Endodermal cell (in vitro differentiated cells): ENCODE results near the gene ACTN4. TPM values are rescaled to one million over a fixed set of nuclear protein-coding genes. Genes with fewer than 3 reads are reported as not detected.

ENCODE experiments used
- DNase-seq: peaks from one replicate; pipeline ENCODE4 v3.0.0-alpha.2; 2017
- H3K27ac ChIP-seq: 2 replicates; pipeline ENCODE4 v1.5.1; 2013; ENCODE audit warnings: mild to moderate bottlenecking, low read depth, low read length, moderate library complexity
- H3K27me3 ChIP-seq: 2 replicates; pipeline ENCODE4 v1.6.1; 2013; ENCODE audit warnings: mild to moderate bottlenecking, low read length, moderate library complexity; ENCODE audit not compliant: insufficient read depth, control insufficient read depth, poor library complexity, severe bottlenecking
- H3K36me3 ChIP-seq: 2 replicates; pipeline ENCODE4 v1.7.0; 2013; ENCODE audit warnings: mild to moderate bottlenecking, low read length, moderate library complexity; ENCODE audit not compliant: control insufficient read depth, insufficient read depth
- H3K4me1 ChIP-seq: one replicate; pipeline ENCODE4 v1.7.0; 2013; ENCODE audit warnings: low read length; ENCODE audit not compliant: control insufficient read depth, insufficient read depth
- H3K4me3 ChIP-seq: 2 replicates; pipeline ENCODE4 v1.5.1; 2013; ENCODE audit warnings: mild to moderate bottlenecking, low read length, moderate library complexity
- H3K9ac ChIP-seq: 2 replicates; pipeline ENCODE4 v1.6.1; 2013; ENCODE audit warnings: mild to moderate bottlenecking, low read length, moderate library complexity; ENCODE audit not compliant: poor library complexity, severe bottlenecking; ENCODE audit errors: extremely low read depth
- H3K9me3 ChIP-seq: 2 replicates; pipeline ENCODE4 v1.6.1; 2013; ENCODE audit warnings: mild to moderate bottlenecking, low read length, moderate library complexity; ENCODE audit not compliant: control insufficient read depth
- H3K27ac Mint-ChIP-seq: 2 replicates; pipeline ENCODE4 v1.8.0; 2020; ENCODE audit warnings: mixed read lengths
- H3K27me3 Mint-ChIP-seq: 2 replicates; pipeline ENCODE4 v1.8.0; 2021; ENCODE audit warnings: mild to moderate bottlenecking, mixed read lengths; ENCODE audit not compliant: insufficient read depth
- H3K36me3 Mint-ChIP-seq: 2 replicates; pipeline ENCODE4 v1.8.0; 2020; ENCODE audit warnings: low read depth, mixed read lengths
- H3K4me1 Mint-ChIP-seq: 2 replicates; pipeline ENCODE4 v1.8.0; 2020; ENCODE audit warnings: mixed read lengths
- H3K4me3 Mint-ChIP-seq: 2 replicates; pipeline ENCODE4 v1.8.0; 2020; ENCODE audit warnings: mild to moderate bottlenecking, moderate library complexity, mixed read lengths
- H3K9me3 Mint-ChIP-seq: 2 replicates; pipeline ENCODE4 v1.8.0; 2020; ENCODE audit warnings: mild to moderate bottlenecking, mixed read lengths
- WGBS, 2 experiments: methylation state at CpG; one replicate each; pipeline versions ENCODE4 v1.1.5 to v1.1.7; 2013; ENCODE audit warnings: missing lambda C conversion rate in 2 of 2, mixed read lengths in 1 of 2; ENCODE audit not compliant: insufficient coverage in 1 of 2, insufficient read length in 1 of 2; 5-methylcytosine and 5-hydroxymethylcytosine counted together
- total RNA-seq, 2 donors: library from RNA; stranded (reverse); fragmentation: NEBNext Ultra II Directional in 1 of 2; extraction: Animal tissue kit (Norgen Biotek cat#: 25700) in 1 of 2; gene quantifications; 2 replicates in 1 of 2; 3 replicates in 1 of 2; pipeline ENCODE4 v1.2.1, GENCODE V29; 2021
- TF ChIP-seq, protein P1 (sequence below): fragments of 200-600 bp; sonication (generic); conservative IDR thresholded peaks from 2 replicates; pipeline ENCODE4 v1.5.0; 2021; ENCODE audit warnings: antibody characterized with exemption, mild to moderate bottlenecking

ACTN4 gene
- total RNA-seq, 2 donors from 2014 or later, result 378 to 437 TPM

DNA sequence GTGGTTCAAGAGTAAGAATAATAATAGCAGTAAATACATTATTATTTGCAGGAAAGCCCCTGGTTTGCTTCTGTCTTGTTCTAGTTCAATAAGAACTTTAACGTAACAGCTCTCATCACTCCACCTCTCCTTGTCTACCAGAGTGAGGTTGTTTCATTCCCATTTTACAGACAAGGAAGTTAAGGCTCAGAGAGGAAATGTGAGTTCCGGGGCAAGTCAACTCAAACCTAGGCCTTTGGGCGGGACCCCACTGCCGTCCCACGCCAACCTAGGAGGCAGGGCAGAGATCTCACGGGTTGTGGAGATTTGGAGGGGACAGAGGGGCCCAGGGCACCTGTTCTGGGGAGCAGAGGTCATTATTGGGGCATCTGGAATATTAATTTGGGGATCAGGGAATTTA, 31.2 kb upstream of the ACTN4 start:
- H3K27me3 ChIP-seq, result no peaks in the 10 kb centered on the region
- H3K4me1 Mint-ChIP-seq, result peaks cover 16% of the 10 kb centered on the region
- no peak overlapping the region for H3K27ac ChIP-seq
- TF ChIP-seq, protein P1, sequence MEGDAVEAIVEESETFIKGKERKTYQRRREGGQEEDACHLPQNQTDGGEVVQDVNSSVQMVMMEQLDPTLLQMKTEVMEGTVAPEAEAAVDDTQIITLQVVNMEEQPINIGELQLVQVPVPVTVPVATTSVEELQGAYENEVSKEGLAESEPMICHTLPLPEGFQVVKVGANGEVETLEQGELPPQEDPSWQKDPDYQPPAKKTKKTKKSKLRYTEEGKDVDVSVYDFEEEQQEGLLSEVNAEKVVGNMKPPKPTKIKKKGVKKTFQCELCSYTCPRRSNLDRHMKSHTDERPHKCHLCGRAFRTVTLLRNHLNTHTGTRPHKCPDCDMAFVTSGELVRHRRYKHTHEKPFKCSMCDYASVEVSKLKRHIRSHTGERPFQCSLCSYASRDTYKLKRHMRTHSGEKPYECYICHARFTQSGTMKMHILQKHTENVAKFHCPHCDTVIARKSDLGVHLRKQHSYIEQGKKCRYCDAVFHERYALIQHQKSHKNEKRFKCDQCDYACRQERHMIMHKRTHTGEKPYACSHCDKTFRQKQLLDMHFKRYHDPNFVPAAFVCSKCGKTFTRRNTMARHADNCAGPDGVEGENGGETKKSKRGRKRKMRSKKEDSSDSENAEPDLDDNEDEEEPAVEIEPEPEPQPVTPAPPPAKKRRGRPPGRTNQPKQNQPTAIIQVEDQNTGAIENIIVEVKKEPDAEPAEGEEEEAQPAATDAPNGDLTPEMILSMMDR, result no peak
- H3K4me1 ChIP-seq, result peaks cover 3% of the 10 kb centered on the region
- peaks cover 11% of the 10 kb centered on the region for H3K36me3 ChIP-seq
- no peak overlapping the region for H3K4me3 ChIP-seq
- peaks cover 5% of the 10 kb centered on the region for H3K36me3 Mint-ChIP-seq
- 90 to 99% methylated on average over 6 of the region's 6 CpGs for WGBS, 2 experiments
- DNase-seq, result no peak
- H3K27me3 Mint-ChIP-seq, result no peaks in the 10 kb centered on the region
- H3K4me3 Mint-ChIP-seq, result no peak overlapping the region
- no peak overlapping the region for H3K9ac ChIP-seq
- H3K27ac Mint-ChIP-seq, result no peak overlapping the region
- no peaks in the 10 kb centered on the region for H3K9me3 ChIP-seq
- H3K9me3 Mint-ChIP-seq, result no peaks in the 10 kb centered on the region

DNA sequence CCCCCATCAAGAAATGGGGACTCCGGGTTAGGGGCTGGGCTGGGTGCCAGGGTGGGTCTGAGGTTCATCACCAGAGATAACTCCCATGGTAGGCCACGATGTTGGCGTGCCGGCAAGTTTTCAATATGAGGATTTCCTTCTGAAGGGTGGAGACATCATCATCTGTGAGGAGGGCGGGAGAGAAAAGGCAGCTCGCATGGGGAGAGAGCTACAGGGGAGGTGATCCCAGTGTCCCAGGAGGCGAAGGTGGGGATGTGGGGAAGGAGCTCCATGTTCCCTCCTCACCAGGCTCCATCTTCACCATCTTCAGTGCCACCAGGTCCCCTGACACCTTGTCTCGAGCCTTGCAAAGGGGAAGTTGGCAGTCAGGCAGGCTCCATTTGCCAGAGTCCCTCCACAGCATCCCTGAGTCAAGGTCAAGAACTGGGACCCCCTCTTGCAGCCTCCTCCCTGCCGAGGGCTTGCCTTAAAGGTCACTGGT, 30.1 kb upstream of the ACTN4 start:
- Mint-ChIP-seq H3K27ac (no peak overlapping the region), H3K4me1 (peaks cover 22% of the 10 kb centered on the region), H3K9me3 (no peaks in the 10 kb centered on the region), H3K4me3 (no peak overlapping the region), H3K27me3 (no peaks in the 10 kb centered on the region), H3K36me3 (peaks cover 15% of the 10 kb centered on the region)
- DNase-seq, result no peak
- Histone ChIP-seq H3K4me3 (no peak overlapping the region), H3K4me1 (peaks cover 3% of the 10 kb centered on the region), H3K9ac (no peak overlapping the region), H3K36me3 (peaks cover 21% of the 10 kb centered on the region), H3K27me3 (no peaks in the 10 kb centered on the region), H3K27ac (no peak overlapping the region), H3K9me3 (no peaks in the 10 kb centered on the region)
- TF ChIP-seq, protein P1, result no peak
- 96% methylated on average over 4 to 9 of the region's 9 CpGs for WGBS, 2 experiments

DNA sequence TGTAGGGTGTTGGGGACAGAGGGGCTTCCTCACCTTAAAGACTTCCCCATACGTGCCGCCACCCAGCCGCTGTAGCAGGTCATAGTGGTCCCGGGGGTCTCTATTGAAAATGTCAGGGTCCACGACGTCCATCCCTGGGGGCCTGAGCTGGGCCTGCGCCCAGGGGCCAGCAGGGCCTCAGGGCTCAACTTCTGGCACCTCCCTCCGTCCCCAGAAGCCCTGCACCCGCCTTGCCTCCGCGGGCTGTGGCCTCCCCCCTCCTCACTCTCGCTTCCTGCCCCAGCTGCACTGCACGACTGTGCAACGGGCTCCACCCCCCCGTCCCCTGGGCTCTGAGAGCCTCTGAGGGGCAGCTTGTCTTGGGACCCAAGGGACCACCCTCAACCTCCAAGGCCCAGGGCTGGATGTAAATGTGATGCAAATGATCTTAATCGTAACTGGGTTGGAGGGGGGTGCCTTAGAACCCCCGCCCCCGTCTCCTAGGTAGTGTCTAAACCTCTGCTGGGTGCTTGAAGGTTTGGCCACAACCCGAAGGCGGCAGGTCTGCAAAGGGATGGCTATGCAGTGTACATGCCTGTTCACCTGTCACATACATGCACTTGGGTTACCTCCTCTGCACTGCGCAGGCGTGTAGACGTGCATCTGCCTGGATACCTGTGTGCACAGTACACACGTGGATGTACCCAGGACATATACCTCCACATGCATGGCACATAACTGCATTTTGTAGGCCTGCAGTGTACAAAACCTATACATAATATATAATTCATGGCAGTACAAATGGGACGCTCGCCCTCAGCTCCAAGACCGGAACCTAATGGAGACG, 29.5 kb upstream of the ACTN4 start, which contains the start of gene MAP4K1:
MAP4K1 (minus strand) TSS at position 190 of the 826 bp plus-strand sequence; CDS start at position 132, 58 bp downstream.
- Histone ChIP-seq H3K36me3 (peaks cover 21% of the 10 kb centered on the region), H3K27me3 (no peaks in the 10 kb centered on the region), H3K9ac (peak within 1 kb of the TSS; percentile 65), H3K9me3 (no peaks in the 10 kb centered on the region), H3K27ac (peak within 1 kb of the TSS; percentile 50), H3K4me1 (peaks cover 3% of the 10 kb centered on the region), H3K4me3 (peak within 1 kb of the TSS; percentile 94)
- TF ChIP-seq, protein P1, result no peak
- H3K4me3 Mint-ChIP-seq, result peak within 1 kb of the TSS; percentile 99
- H3K36me3 Mint-ChIP-seq, result peaks cover 21% of the 10 kb centered on the region
- H3K27me3 Mint-ChIP-seq, result no peaks in the 10 kb centered on the region
- H3K27ac Mint-ChIP-seq, result peak within 1 kb of the TSS; percentile 92
- H3K4me1 Mint-ChIP-seq, result peaks cover 25% of the 10 kb centered on the region
- H3K9me3 Mint-ChIP-seq, result no peaks in the 10 kb centered on the region
- DNase-seq, result peak; percentile 69
- WGBS, 2 experiments, result 84 to 86% methylated on average over 15 to 28 of the region's 28 CpGs
